ENCODE measurements around the gene SOCS1. TPM values are rescaled to one million over a fixed set of nuclear protein-coding genes. Genes with fewer than 3 reads are reported as not detected.

The SOCS1 gene
- polyA plus RNA-seq, 2 of the 4 experiments (the other 2 are of a cell fraction): 0.16 to 0.26 TPM

GRCh38 chr16:11231367-11231970 is 24.5 kb downstream of the SOCS1 start (continued):
- TF ChIP-seq HOXB5 (CRISPR knock-in tag; IDR thresholded peaks at IDR 0.05) (no peak), FOSB (CRISPR knock-in tag; IDR thresholded peaks at IDR 0.05) (no peak), GATA3 (IDR thresholded peaks at IDR 0.05; ENCODE audit: borderline replicate concordance) (no peak), ELK1 (IDR thresholded peaks at IDR 0.05; ENCODE audit: low read depth, low read length) (no peak), JUNB (IDR thresholded peaks at IDR 0.05) (no peak)
- TF ChIP-seq, protein P1, sequence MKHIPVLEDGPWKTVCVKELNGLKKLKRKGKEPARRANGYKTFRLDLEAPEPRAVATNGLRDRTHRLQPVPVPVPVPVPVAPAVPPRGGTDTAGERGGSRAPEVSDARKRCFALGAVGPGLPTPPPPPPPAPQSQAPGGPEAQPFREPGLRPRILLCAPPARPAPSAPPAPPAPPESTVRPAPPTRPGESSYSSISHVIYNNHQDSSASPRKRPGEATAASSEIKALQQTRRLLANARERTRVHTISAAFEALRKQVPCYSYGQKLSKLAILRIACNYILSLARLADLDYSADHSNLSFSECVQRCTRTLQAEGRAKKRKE (CRISPR knock-in tag; IDR thresholded peaks at IDR 0.05; ENCODE audit: low read depth): no peak

DNA sequence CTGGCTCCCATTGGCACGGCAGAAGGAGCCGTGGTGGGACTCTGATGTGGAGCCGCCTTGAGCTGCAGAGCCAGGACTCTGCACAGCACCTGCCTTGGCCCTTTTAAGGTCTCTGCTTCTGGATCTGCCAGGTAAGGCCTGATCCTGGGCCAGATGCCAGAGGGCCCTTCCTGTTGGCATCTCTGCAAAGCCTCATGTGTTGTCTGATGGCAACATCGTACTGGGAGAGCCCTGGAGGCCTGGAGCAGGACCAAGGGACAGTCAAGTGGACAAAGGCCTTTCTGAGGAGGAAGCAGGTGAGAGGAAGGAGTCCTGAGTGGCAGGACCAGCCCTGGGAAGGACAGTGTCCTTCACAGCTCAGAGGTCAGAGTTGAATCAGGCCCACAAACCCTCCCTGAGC is 26.1 kb downstream of the SOCS1 start:
- ATAC-seq (no peak), DNase-seq (ENCODE audit: low read depth in 1 of 2, low spot score in 1 of 2) (no peak), FAIRE-seq (no peak)
- ChIA-PET CTCF (no interaction called here), POLR2A (no interaction called here)
- H3K27ac ChIP-seq: no peak overlapping the region
- no peak overlapping the region for H3K4me3 ChIP-seq
- TF ChIP-seq HOXA7 (CRISPR knock-in tag; IDR thresholded peaks at IDR 0.05) (no peak), RFX5 (IDR thresholded peaks at IDR 0.05) (no peak), POLR2A (IDR thresholded peaks at IDR 0.05; ENCODE audit: low read length) (no peak), NPAS2 (CRISPR knock-in tag; IDR thresholded peaks at IDR 0.05; ENCODE audit: borderline replicate concordance) (no peak), RCOR1 (IDR thresholded peaks at IDR 0.05; ENCODE audit: low read depth, low read length) (no peak), TFCP2L1 (CRISPR knock-in tag; IDR thresholded peaks at IDR 0.05) (no peak), EP300 (IDR thresholded peaks at IDR 0.05) (no peak), CTCF (IDR thresholded peaks at IDR 0.05) (no peak), GATA3 (IDR thresholded peaks at IDR 0.05; ENCODE audit: borderline replicate concordance) (no peak), MAX (IDR thresholded peaks at IDR 0.05) (no peak)
- TF ChIP-seq, protein P1 (CRISPR knock-in tag; IDR thresholded peaks at IDR 0.05; ENCODE audit: low read depth): no peak
- H3K9me3 ChIP-seq: no peaks in the 10 kb centered on the region
- WGBS (ENCODE audit: missing lambda C conversion rate): 71% methylated on average over 4 of the region's 4 CpGs
- no peaks in the 10 kb centered on the region for H3K4me1 ChIP-seq
- H3K4me2 ChIP-seq: no peak overlapping the region

DNA sequence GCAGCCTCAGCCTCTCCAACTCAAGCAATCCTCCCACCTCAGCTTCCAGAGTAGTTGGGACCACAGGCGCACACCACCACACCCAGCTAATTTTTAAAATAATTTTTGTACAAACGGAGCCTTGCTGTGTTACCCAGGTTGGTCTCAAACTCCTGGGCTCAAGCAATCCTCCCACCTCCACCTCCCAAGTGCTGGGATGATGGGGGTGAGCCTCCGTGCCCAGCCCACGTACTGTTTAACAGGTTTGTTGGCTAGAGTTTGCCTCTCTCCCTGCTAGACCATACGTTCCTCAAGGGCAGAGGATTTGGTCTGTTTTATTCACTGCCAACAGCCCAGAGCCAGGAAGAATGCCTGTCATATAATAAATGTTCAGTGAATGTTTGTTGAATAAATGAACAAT is 26.6 kb downstream of the SOCS1 start:
- no peaks in the 10 kb centered on the region for H3K9me3 ChIP-seq
- FAIRE-seq: no peak
- ATAC-seq: no peak
- H3K4me1 ChIP-seq: no peaks in the 10 kb centered on the region
- H3K27ac ChIP-seq: no peak overlapping the region
- H3K4me3 ChIP-seq: no peak overlapping the region
- ChIA-PET POLR2A (interaction anchor here (0.7 kb wide), 1 partner anchor 26 kb away, joined by 4 read pairs; no protein-coding TSS in a partner anchor), CTCF (interaction anchor here (1.1 kb wide), 1 partner anchor 234 kb away, joined by 3 read pairs; no protein-coding TSS in a partner anchor)
- H3K4me2 ChIP-seq: no peak overlapping the region
- no peak for DNase-seq (ENCODE audit: low read depth in 1 of 2, low spot score in 1 of 2)
- WGBS (ENCODE audit: missing lambda C conversion rate): 65% methylated on average over 5 of the region's 5 CpGs
- TF ChIP-seq HEYL (CRISPR knock-in tag; IDR thresholded peaks at IDR 0.05) (no peak), RFX5 (IDR thresholded peaks at IDR 0.05) (no peak), RCOR1 (IDR thresholded peaks at IDR 0.05; ENCODE audit: low read depth, low read length) (no peak), PBX3 (IDR thresholded peaks at IDR 0.05) (no peak)
